ENCODE results near the gene RPL12. TPM values are rescaled to one million over a fixed set of nuclear protein-coding genes. Genes with fewer than 3 reads are reported as not detected.

The RPL12 gene
- total RNA-seq, 4 donors from 2014 or later = 999 to 4,423 (median 2,373) TPM

- no peak for DNase-seq
- Histone ChIP-seq H3K27me3 (no peaks in the 10 kb centered on the region), H3K4me3 (no peak overlapping the region), H3K27ac (no peak overlapping the region), H3K36me3 (no peaks in the 10 kb centered on the region), H3K9me3 (no peaks in the 10 kb centered on the region), H3K4me1 (peaks cover 5 to 11% of the 10 kb centered on the region in 2 donors)
- TF ChIP-seq POLR2A (IDR thresholded peaks at IDR 0.05) = no peak
- no peak for TF ChIP-seq CTCF (IDR thresholded peaks at IDR 0.05)
- intact Hi-C loops (cut with DNase I; ENCODE audit: low total_unique reads) = no loop called here
These were observed 30.1 kb downstream of the RPL12 start for GRCh38 chr9:127421057-127421456.

- H3K4me3 ChIP-seq = no peak overlapping the region
These were observed 31.9 kb downstream of the RPL12 start for GRCh38 chr9:127419348-127419747.

GRCh38 chr9:127418037-127418471 is 33.2 kb downstream of the RPL12 start:
- Histone ChIP-seq H3K9me3 (no peaks in the 10 kb centered on the region), H3K4me1 (peaks cover 3 to 7% of the 10 kb centered on the region in 2 donors), H3K27me3 (no peaks in the 10 kb centered on the region), H3K36me3 (no peaks in the 10 kb centered on the region), H3K27ac (no peak overlapping the region), H3K4me3 (no peak overlapping the region)
- intact Hi-C loops (cut with DNase I; ENCODE audit: low total_unique reads) = no loop called here
- DNase-seq = no peak
- TF ChIP-seq POLR2A (IDR thresholded peaks at IDR 0.05) (no peak), CTCF (IDR thresholded peaks at IDR 0.05) (no peak)

More at GRCh38 chr9:127419348-127419747, 31.9 kb downstream of the RPL12 start:
- H3K27me3 ChIP-seq = no peaks in the 10 kb centered on the region
- no peaks in the 10 kb centered on the region for H3K36me3 ChIP-seq
- no peak for DNase-seq
- H3K9me3 ChIP-seq = no peaks in the 10 kb centered on the region
- TF ChIP-seq POLR2A (IDR thresholded peaks at IDR 0.05) (no peak), CTCF (IDR thresholded peaks at IDR 0.05) (no peak)
- H3K4me1 ChIP-seq = peaks cover 5 to 11% of the 10 kb centered on the region in 2 donors
- intact Hi-C loops (cut with DNase I; ENCODE audit: low total_unique reads) = no loop called here
- H3K27ac ChIP-seq = no peak overlapping the region

- Histone ChIP-seq H3K36me3 (no peaks in the 10 kb centered on the region), H3K4me3 (no peak overlapping the region), H3K4me1 (peaks cover 0 to under 1% of the 10 kb centered on the region in 2 donors), H3K27ac (no peak overlapping the region), H3K27me3 (no peaks in the 10 kb centered on the region), H3K9me3 (no peaks in the 10 kb centered on the region)
- no peak for DNase-seq
- TF ChIP-seq POLR2A (IDR thresholded peaks at IDR 0.05) (no peak), CTCF (IDR thresholded peaks at IDR 0.05) (no peak)
- intact Hi-C loops (cut with DNase I; ENCODE audit: low total_unique reads) = no loop called here
These were observed 33.8 kb downstream of the RPL12 start for GRCh38 chr9:127417131-127418036.

GRCh38 chr9:127415657-127416056 is 35.5 kb downstream of the RPL12 start:
- intact Hi-C loops (cut with DNase I; ENCODE audit: low total_unique reads) = no loop called here
- no peaks in the 10 kb centered on the region for H3K36me3 ChIP-seq
- H3K4me3 ChIP-seq = no peak overlapping the region
- H3K27me3 ChIP-seq = no peaks in the 10 kb centered on the region
- H3K9me3 ChIP-seq = no peaks in the 10 kb centered on the region
- no peak for TF ChIP-seq CTCF (IDR thresholded peaks at IDR 0.05)
- TF ChIP-seq POLR2A (IDR thresholded peaks at IDR 0.05) = no peak
- no peaks in the 10 kb centered on the region for H3K4me1 ChIP-seq
- DNase-seq = no peak
- no peak overlapping the region for H3K27ac ChIP-seq
